Measurements from ENCODE around the gene RAVER1.

Gene RAVER1

GRCh38 chr19:10305139-10305806 is 28.1 kb downstream of the RAVER1 start:
- TF ChIP-seq REST (IDR thresholded peaks at IDR 0.05; ENCODE audit: insufficient read depth in 1 of 2, low read depth in 2 of 2, low read length in 2 of 2) (no peak), FOXP2 (optimal IDR thresholded peaks at IDR 0.05; ENCODE audit: borderline replicate concordance, extremely low read depth, extremely low read length, insufficient read depth) (no peak), TAF1 (IDR thresholded peaks at IDR 0.05; ENCODE audit: borderline replicate concordance, insufficient read depth, low read length) (no peak), SIN3A (IDR thresholded peaks at IDR 0.05; ENCODE audit: borderline replicate concordance, insufficient read depth, low read length) (no peak), POLR2AphosphoS5 (IDR thresholded peaks at IDR 0.05; ENCODE audit: low read depth, low read length) (no peak)

GRCh38 chr19:10299545-10300458 is 33.5 kb downstream of the RAVER1 start:
- no peak for TF ChIP-seq SIN3A (IDR thresholded peaks at IDR 0.05; ENCODE audit: borderline replicate concordance, insufficient read depth, low read length)
- no peak for TF ChIP-seq TAF1 (IDR thresholded peaks at IDR 0.05; ENCODE audit: borderline replicate concordance, insufficient read depth, low read length)
- TF ChIP-seq POLR2AphosphoS5 (IDR thresholded peaks at IDR 0.05; ENCODE audit: low read depth, low read length) = no peak
- no peak for TF ChIP-seq REST (IDR thresholded peaks at IDR 0.05; ENCODE audit: insufficient read depth in 1 of 2, low read depth in 2 of 2, low read length in 2 of 2)
- no peak for TF ChIP-seq FOXP2 (optimal IDR thresholded peaks at IDR 0.05; ENCODE audit: borderline replicate concordance, extremely low read depth, extremely low read length, insufficient read depth)

- TF ChIP-seq SIN3A (IDR thresholded peaks at IDR 0.05; ENCODE audit: borderline replicate concordance, insufficient read depth, low read length) (no peak), REST (IDR thresholded peaks at IDR 0.05; ENCODE audit: insufficient read depth in 1 of 2, low read depth in 2 of 2, low read length in 2 of 2) (no peak), POLR2AphosphoS5 (IDR thresholded peaks at IDR 0.05; ENCODE audit: low read depth, low read length) (no peak), FOXP2 (optimal IDR thresholded peaks at IDR 0.05; ENCODE audit: borderline replicate concordance, extremely low read depth, extremely low read length, insufficient read depth) (no peak), TAF1 (IDR thresholded peaks at IDR 0.05; ENCODE audit: borderline replicate concordance, insufficient read depth, low read length) (no peak)
Measured at GRCh38 chr19:10295847-10296591, 37.3 kb downstream of the RAVER1 start.

GRCh38 chr19:10295305-10295846 is 38.0 kb downstream of the RAVER1 start:
- TF ChIP-seq POLR2AphosphoS5 (IDR thresholded peaks at IDR 0.05; ENCODE audit: low read depth, low read length) = no peak
- TF ChIP-seq REST (IDR thresholded peaks at IDR 0.05; ENCODE audit: insufficient read depth in 1 of 2, low read depth in 2 of 2, low read length in 2 of 2) = no peak
- TF ChIP-seq FOXP2 (optimal IDR thresholded peaks at IDR 0.05; ENCODE audit: borderline replicate concordance, extremely low read depth, extremely low read length, insufficient read depth) = no peak
- no peak for TF ChIP-seq SIN3A (IDR thresholded peaks at IDR 0.05; ENCODE audit: borderline replicate concordance, insufficient read depth, low read length)
- TF ChIP-seq TAF1 (IDR thresholded peaks at IDR 0.05; ENCODE audit: borderline replicate concordance, insufficient read depth, low read length) = no peak
